ENCODE results near the gene FMO2. TPM values are rescaled to one million over a fixed set of nuclear protein-coding genes. Genes with fewer than 3 reads are reported as not detected.

Gene FMO2
- total RNA-seq, 1 donor from 2014 or later = not detected

- Histone ChIP-seq H2AFZ (ENCODE audit: low read depth, low read length) (peak overlapping the region; percentile 9), H3K9me3 (ENCODE audit: insufficient read depth, low read depth, low read length) (no peaks in the 10 kb centered on the region)
Observed at GRCh38 chr1:171141688-171142415, 43.2 kb upstream of the FMO2 start.

GRCh38 chr1:171142416-171143385, 42.4 kb upstream of the FMO2 start:
- H3K79me2 ChIP-seq (ENCODE audit: insufficient read depth, low read length) = no peaks in the 10 kb centered on the region
- no peaks in the 10 kb centered on the region for H4K20me1 ChIP-seq (ENCODE audit: insufficient read depth, low read length)
- H3K27ac ChIP-seq (ENCODE audit: low read depth, low read length) = peak overlapping the region; percentile 36
- H3K4me3 ChIP-seq (ENCODE audit: insufficient read depth, low read depth, low read length) = no peak overlapping the region
- peak overlapping the region; percentile 38 for H3K9ac ChIP-seq (ENCODE audit: low read length)
- Mint-ChIP-seq H3K4me3 (ENCODE audit: unreplicated experiment) (no peak overlapping the region), H3K36me3 (ENCODE audit: low read depth, unreplicated experiment) (no peaks in the 10 kb centered on the region), H3K27ac (ENCODE audit: unreplicated experiment) (no peak overlapping the region), H3K27me3 (ENCODE audit: low read depth, unreplicated experiment) (no peaks in the 10 kb centered on the region), H3K9me3 (ENCODE audit: unreplicated experiment) (no peaks in the 10 kb centered on the region), H3K4me1 (ENCODE audit: low read depth, unreplicated experiment) (no peaks in the 10 kb centered on the region)
- peak overlapping the region; percentile 9 for H2AFZ ChIP-seq (ENCODE audit: low read depth, low read length)
- peaks cover 10% of the 10 kb centered on the region for H3K4me1 ChIP-seq (ENCODE audit: insufficient read depth, low read length)
- H3K4me2 ChIP-seq (ENCODE audit: low read length) = peak overlapping the region; percentile 44
- no peaks in the 10 kb centered on the region for H3K9me3 ChIP-seq (ENCODE audit: insufficient read depth, low read depth, low read length)
- no peaks in the 10 kb centered on the region for H3K36me3 ChIP-seq (ENCODE audit: insufficient read depth, low read length)
- no peak for TF ChIP-seq EZH2 (IDR thresholded peaks at IDR 0.05; ENCODE audit: insufficient read depth, low read length)
- FAIRE-seq (no peak), DNase-seq (ENCODE audit: low read depth) (peak; percentile 65)
- H3K27me3 ChIP-seq (ENCODE audit: insufficient read depth, low read length) = no peaks in the 10 kb centered on the region

More at GRCh38 chr1:171141688-171142415, 43.2 kb upstream of the FMO2 start:
- Histone ChIP-seq H3K79me2 (ENCODE audit: insufficient read depth, low read length) (no peaks in the 10 kb centered on the region), H3K4me2 (ENCODE audit: low read length) (peak overlapping the region; percentile 44), H3K27ac (ENCODE audit: low read depth, low read length) (peak overlapping the region; percentile 36), H3K27me3 (ENCODE audit: insufficient read depth, low read length) (no peaks in the 10 kb centered on the region), H3K4me1 (ENCODE audit: insufficient read depth, low read length) (peaks cover 10% of the 10 kb centered on the region), H3K4me3 (ENCODE audit: insufficient read depth, low read depth, low read length) (no peak overlapping the region), H3K9ac (ENCODE audit: low read length) (peak overlapping the region; percentile 38), H3K36me3 (ENCODE audit: insufficient read depth, low read length) (no peaks in the 10 kb centered on the region), H4K20me1 (ENCODE audit: insufficient read depth, low read length) (no peaks in the 10 kb centered on the region)
- no peaks in the 10 kb centered on the region for H3K9me3 Mint-ChIP-seq (ENCODE audit: unreplicated experiment)
- peak; percentile 87 for DNase-seq (ENCODE audit: low read depth)
- no peaks in the 10 kb centered on the region for H3K4me1 Mint-ChIP-seq (ENCODE audit: low read depth, unreplicated experiment)
- no peaks in the 10 kb centered on the region for H3K36me3 Mint-ChIP-seq (ENCODE audit: low read depth, unreplicated experiment)
- no peak for FAIRE-seq
- TF ChIP-seq CTCF (IDR thresholded peaks at IDR 0.05; ENCODE audit: insufficient read depth, low read depth, low read length) = no peak
- TF ChIP-seq EZH2 (IDR thresholded peaks at IDR 0.05; ENCODE audit: insufficient read depth, low read length) = no peak
- H3K27me3 Mint-ChIP-seq (ENCODE audit: low read depth, unreplicated experiment) = no peaks in the 10 kb centered on the region
- no peak overlapping the region for H3K27ac Mint-ChIP-seq (ENCODE audit: unreplicated experiment)
- H3K4me3 Mint-ChIP-seq (ENCODE audit: unreplicated experiment) = no peak overlapping the region

GRCh38 chr1:171150156-171150555, 34.9 kb upstream of the FMO2 start:
- Histone ChIP-seq H3K27me3 (ENCODE audit: insufficient read depth, low read length) (no peaks in the 10 kb centered on the region), H2AFZ (ENCODE audit: low read depth, low read length) (no peak overlapping the region), H3K4me1 (ENCODE audit: insufficient read depth, low read length) (no peaks in the 10 kb centered on the region), H3K9ac (ENCODE audit: low read length) (no peak overlapping the region), H3K4me2 (ENCODE audit: low read length) (no peak overlapping the region), H4K20me1 (ENCODE audit: insufficient read depth, low read length) (no peaks in the 10 kb centered on the region), H3K36me3 (ENCODE audit: insufficient read depth, low read length) (no peaks in the 10 kb centered on the region), H3K27ac (ENCODE audit: low read depth, low read length) (no peak overlapping the region), H3K4me3 (ENCODE audit: insufficient read depth, low read depth, low read length) (no peak overlapping the region), H3K79me2 (ENCODE audit: insufficient read depth, low read length) (no peaks in the 10 kb centered on the region), H3K9me3 (ENCODE audit: insufficient read depth, low read depth, low read length) (no peaks in the 10 kb centered on the region)
- Mint-ChIP-seq H3K27me3 (ENCODE audit: low read depth, unreplicated experiment) (no peaks in the 10 kb centered on the region), H3K36me3 (ENCODE audit: low read depth, unreplicated experiment) (no peaks in the 10 kb centered on the region), H3K4me1 (ENCODE audit: low read depth, unreplicated experiment) (no peaks in the 10 kb centered on the region), H3K27ac (ENCODE audit: unreplicated experiment) (no peak overlapping the region), H3K4me3 (ENCODE audit: unreplicated experiment) (no peak overlapping the region), H3K9me3 (ENCODE audit: unreplicated experiment) (no peaks in the 10 kb centered on the region)
- DNase-seq (ENCODE audit: low read depth) (no peak), FAIRE-seq (no peak)
- TF ChIP-seq CTCF (IDR thresholded peaks at IDR 0.05; ENCODE audit: insufficient read depth, low read depth, low read length) = no peak
- TF ChIP-seq EZH2 (IDR thresholded peaks at IDR 0.05; ENCODE audit: insufficient read depth, low read length) = no peak
